Measurements from ENCODE around the gene SCART1.
"Not testable (repeated sequence)": the region's sequence is repeated elsewhere in the genome, so short reads cannot be mapped to it uniquely, and the experiment has no call there.

DNA sequence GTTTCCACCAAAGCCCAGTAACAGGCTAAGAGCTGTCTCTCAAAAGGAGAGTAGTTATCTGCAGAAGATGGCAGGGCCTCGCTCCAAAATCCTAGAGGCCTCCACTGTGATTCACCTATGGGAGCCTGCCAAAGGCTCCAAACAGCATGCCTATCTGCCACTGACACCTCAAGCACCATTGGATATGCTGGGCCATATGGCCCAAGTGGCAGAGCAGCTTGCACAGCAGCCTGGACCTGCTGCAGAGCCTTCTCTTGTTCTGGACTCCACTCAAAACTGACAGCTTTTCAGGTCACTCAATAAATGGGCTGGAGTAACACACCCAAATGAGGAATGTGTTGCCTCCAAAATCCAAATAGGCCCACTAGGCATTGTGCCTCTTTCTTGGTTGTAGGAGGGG, 45.4 kb downstream of the SCART1 start:
- TF ChIP-seq, protein P1, sequence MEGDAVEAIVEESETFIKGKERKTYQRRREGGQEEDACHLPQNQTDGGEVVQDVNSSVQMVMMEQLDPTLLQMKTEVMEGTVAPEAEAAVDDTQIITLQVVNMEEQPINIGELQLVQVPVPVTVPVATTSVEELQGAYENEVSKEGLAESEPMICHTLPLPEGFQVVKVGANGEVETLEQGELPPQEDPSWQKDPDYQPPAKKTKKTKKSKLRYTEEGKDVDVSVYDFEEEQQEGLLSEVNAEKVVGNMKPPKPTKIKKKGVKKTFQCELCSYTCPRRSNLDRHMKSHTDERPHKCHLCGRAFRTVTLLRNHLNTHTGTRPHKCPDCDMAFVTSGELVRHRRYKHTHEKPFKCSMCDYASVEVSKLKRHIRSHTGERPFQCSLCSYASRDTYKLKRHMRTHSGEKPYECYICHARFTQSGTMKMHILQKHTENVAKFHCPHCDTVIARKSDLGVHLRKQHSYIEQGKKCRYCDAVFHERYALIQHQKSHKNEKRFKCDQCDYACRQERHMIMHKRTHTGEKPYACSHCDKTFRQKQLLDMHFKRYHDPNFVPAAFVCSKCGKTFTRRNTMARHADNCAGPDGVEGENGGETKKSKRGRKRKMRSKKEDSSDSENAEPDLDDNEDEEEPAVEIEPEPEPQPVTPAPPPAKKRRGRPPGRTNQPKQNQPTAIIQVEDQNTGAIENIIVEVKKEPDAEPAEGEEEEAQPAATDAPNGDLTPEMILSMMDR (conservative IDR thresholded peaks at IDR 0.05 in 1 of 2, IDR thresholded peaks at IDR 0.05 in 1 of 2; ENCODE audit: low read depth in 1 of 2, low read length in 2 of 2) = not testable (repeated sequence)
- not testable (repeated sequence) for TF ChIP-seq EZH2 (IDR thresholded peaks at IDR 0.05; ENCODE audit: low read length, missing control alignments)

All from fibroblast of lung (primary cell).